ENCODE measurements around the gene DIP2B. TPM values are rescaled to one million over a fixed set of nuclear protein-coding genes. Genes with fewer than 3 reads are reported as not detected.
"Not testable (repeated sequence)": the region's sequence is repeated elsewhere in the genome, so short reads cannot be mapped to it uniquely, and the experiment has no call there.

The DIP2B gene
- total and polyA plus RNA-seq, 9 donors, result 7.2 to 33.3 (median 19.2) TPM

DNA sequence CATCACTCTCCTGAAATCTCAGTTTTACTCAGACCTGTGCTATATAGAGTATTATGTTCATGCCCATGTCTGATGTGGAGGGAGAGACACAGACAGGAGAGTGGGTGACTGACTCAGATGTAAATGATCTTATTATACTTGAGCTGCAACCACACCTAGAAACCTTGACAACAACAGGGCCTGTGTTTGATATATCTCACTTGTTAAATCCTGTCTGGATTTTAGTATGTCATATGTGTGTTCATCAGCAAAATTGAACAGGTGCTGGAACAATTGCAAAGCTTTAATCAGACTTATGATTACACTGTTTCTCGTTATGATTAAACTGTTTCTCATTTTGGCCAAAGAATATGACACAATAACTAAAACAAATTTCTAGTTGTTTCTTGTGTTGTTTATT lies 37.7 kb downstream of the DIP2B start:
- intact Hi-C loops (cut with DNase I), result no loop called here
- WGBS, 3 donors, result 12 to 49% (median 42%) methylated on average over 1 of the region's 1 CpG

DNA sequence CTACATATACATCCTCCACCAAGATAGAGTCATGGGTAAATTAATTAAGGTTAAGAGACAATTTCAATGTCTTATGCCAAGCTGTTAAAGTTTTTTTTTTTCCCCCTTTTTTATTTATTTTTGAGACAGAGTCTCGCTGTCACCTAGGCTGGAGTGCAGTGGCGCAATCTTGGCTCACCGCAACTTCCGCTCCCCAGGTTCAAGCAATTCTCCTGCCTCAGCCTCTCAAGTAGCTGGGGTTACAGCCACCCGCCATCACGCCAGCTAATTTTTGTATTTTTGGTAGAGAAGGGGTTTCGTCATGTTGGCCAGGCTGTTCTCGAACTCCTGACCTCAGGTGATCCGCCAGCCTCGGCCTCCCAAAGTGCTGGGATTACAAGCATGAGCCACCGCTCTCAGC lies 38.4 kb downstream of the DIP2B start:
- WGBS, 3 donors, result 90 to 93% (median 91%) methylated on average over 11 of the region's 11 CpGs
- H3K27me3 ChIP-seq; H3K27ac ChIP-seq; H3K36me3 ChIP-seq; intact Hi-C loops (cut with DNase I); H3K4me1 ChIP-seq (ENCODE audit: insufficient read depth); H3K4me3 ChIP-seq; DNase-seq; H3K9me3 ChIP-seq: not testable (repeated sequence)

More for the DNA sequence above, 37.7 kb downstream of the DIP2B start:
- no peak for DNase-seq
- Histone ChIP-seq H3K9me3 (no peaks in the 10 kb centered on the region), H3K27ac (no peak overlapping the region), H3K4me3 (no peak overlapping the region), H3K36me3 (no peaks in the 10 kb centered on the region), H3K27me3 (no peaks in the 10 kb centered on the region), H3K4me1 (ENCODE audit: insufficient read depth) (peaks cover 4% of the 10 kb centered on the region)
- no peak for TF ChIP-seq EP300 (IDR thresholded peaks at IDR 0.05)

DNA sequence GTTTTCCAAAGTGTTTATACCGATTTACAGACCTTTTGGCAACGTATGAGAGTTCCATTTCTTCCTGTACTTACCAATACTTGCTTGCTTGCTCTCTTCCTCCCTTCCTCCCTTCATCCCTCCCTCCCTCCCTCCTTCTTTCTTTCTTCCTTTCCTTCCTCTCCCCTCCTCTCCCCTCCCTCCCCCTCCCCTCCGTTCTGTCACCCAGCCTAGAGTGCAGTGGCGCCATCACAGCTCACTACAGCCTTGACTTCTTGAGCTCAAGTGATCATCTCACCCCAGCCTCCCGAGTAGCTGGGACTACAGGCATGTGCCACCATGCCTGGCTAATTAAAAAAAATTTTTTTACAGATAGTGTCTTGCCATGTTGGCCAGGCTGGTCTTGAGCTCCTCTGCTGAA lies 40.4 kb downstream of the DIP2B start:
- TF ChIP-seq EP300 (IDR thresholded peaks at IDR 0.05) (no peak), POLR2A (IDR thresholded peaks at IDR 0.05) (no peak)
- TF ChIP-seq, protein P1, sequence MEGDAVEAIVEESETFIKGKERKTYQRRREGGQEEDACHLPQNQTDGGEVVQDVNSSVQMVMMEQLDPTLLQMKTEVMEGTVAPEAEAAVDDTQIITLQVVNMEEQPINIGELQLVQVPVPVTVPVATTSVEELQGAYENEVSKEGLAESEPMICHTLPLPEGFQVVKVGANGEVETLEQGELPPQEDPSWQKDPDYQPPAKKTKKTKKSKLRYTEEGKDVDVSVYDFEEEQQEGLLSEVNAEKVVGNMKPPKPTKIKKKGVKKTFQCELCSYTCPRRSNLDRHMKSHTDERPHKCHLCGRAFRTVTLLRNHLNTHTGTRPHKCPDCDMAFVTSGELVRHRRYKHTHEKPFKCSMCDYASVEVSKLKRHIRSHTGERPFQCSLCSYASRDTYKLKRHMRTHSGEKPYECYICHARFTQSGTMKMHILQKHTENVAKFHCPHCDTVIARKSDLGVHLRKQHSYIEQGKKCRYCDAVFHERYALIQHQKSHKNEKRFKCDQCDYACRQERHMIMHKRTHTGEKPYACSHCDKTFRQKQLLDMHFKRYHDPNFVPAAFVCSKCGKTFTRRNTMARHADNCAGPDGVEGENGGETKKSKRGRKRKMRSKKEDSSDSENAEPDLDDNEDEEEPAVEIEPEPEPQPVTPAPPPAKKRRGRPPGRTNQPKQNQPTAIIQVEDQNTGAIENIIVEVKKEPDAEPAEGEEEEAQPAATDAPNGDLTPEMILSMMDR (IDR thresholded peaks at IDR 0.05), result no peak
- Histone ChIP-seq H3K27ac (no peak overlapping the region), H3K27me3 (no peaks in the 10 kb centered on the region), H3K4me3 (no peak overlapping the region), H3K9me3 (no peaks in the 10 kb centered on the region), H3K36me3 (no peaks in the 10 kb centered on the region), H3K4me1 (ENCODE audit: insufficient read depth) (peaks cover 4% of the 10 kb centered on the region)
- no peak for DNase-seq
- intact Hi-C loops (cut with DNase I), result no loop called here
- 92 to 93% (median 92%) methylated on average over 5 of the region's 5 CpGs for WGBS, 3 donors

DNA sequence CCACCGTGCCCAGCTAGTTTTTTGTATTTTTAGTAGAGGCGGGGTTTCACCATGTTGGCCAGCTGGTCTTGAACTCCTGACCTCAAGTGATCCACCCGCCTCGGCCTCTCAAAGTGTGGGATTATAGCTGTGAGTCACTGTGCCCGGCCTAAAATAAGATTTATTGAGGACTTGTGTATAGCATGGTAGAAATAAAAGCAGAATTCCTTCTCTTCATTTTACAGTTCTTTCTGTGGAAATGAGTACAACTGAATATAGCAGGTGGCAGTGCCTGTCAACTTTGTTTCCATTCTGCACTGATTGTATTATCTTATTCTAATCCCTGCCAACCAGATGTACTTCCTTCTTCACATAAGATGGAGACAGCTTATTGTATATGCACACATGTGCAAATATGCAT lies 41.0 kb downstream of the DIP2B start:
- no peak for DNase-seq
- intact Hi-C loops (cut with DNase I), result no loop called here

DNA sequence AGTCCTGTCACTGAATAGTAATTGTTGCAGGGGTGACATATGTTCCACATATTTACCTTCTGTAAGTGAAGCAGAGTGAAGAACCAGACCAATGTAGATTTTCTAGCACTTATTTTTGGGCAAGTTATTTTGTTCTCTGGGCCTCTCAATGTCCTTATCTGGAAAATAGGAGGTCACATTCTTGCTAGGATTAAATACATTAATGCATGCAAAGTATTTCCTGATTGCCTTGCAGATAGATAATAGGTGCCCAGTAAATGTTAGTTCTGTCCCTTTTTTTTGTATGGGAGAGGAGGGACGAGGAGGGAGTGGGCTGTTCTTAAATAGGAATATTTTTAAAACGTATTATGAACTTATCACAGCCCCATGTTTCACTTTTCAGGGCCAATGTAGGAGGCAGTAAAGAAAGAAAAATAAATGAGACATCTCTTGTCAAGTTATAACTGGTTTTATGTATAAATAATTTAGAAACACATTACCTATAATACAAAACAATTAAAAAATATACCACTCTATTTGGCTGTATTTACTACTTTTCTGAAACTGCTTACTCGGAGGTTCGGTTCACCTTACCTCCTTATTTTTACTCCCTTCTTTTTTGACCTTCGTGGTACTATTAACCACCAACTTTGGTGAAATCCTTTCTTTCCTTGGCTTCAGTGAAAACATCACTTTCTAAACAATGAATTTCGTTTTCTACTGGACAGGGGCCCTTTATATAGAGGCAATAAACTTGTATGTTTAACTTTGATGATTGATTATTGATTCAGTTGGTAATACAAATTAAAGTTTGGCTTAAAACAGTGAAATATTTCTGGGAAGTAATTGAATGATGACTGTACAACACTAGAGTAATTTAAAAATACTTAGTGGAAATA lies 41.9 kb downstream of the DIP2B start:
- H3K36me3 ChIP-seq, result no peaks in the 10 kb centered on the region
- H3K9me3 ChIP-seq, result no peaks in the 10 kb centered on the region
- peaks cover 10% of the 10 kb centered on the region for H3K4me1 ChIP-seq (ENCODE audit: insufficient read depth)
- TF ChIP-seq EP300 (IDR thresholded peaks at IDR 0.05) (no peak), POLR2A (IDR thresholded peaks at IDR 0.05) (no peak)
- TF ChIP-seq, protein P1 (IDR thresholded peaks at IDR 0.05), result no peak
- 30 to 45% (median 32%) methylated on average over 6 of the region's 6 CpGs for WGBS, 3 donors
- no peak for DNase-seq
- H3K27me3 ChIP-seq, result no peaks in the 10 kb centered on the region
- H3K27ac ChIP-seq, result no peak overlapping the region
- H3K4me3 ChIP-seq, result no peak overlapping the region
- intact Hi-C loops (cut with DNase I), result no loop called here

More for the DNA sequence above, 41.0 kb downstream of the DIP2B start:
- 45 to 49% (median 48%) methylated on average over 5 of the region's 5 CpGs for WGBS, 3 donors
- no peak overlapping the region for H3K4me3 ChIP-seq
- no peaks in the 10 kb centered on the region for H3K9me3 ChIP-seq
- TF ChIP-seq EP300 (IDR thresholded peaks at IDR 0.05), result no peak
- TF ChIP-seq, protein P1 (IDR thresholded peaks at IDR 0.05), result no peak
- H3K27me3 ChIP-seq, result no peaks in the 10 kb centered on the region
- peaks cover 6% of the 10 kb centered on the region for H3K4me1 ChIP-seq (ENCODE audit: insufficient read depth)
- no peak overlapping the region for H3K27ac ChIP-seq
- H3K36me3 ChIP-seq, result no peaks in the 10 kb centered on the region

All from ovary (tissue), 9 donors.